Esophagus muscularis mucosa (tissue), 4 donors: ENCODE results near the gene ZBED4.

Experiments
- CTCF ChIP-seq, 3 experiments: fragments of 200-600 bp in 2 of 3; fragments of 450-650 bp in 1 of 3; sonication (generic) in 2 of 3; IDR thresholded peaks; one replicate each; pipeline ENCODE4 v1.5.1; 2017 to 2019; ENCODE audit warnings: antibody characterized with exemption in 3 of 3, mild to moderate bottlenecking in 2 of 3, moderate library complexity in 1 of 3
- EP300 ChIP-seq: sonication (generic); formaldehyde crosslinking; IDR thresholded peaks from one replicate; pipeline ENCODE4 v1.6.1; 2017; ENCODE audit warnings: antibody characterized with exemption
- POLR2A ChIP-seq: fragments of 450-650 bp; IDR thresholded peaks from one replicate; pipeline ENCODE4 v1.6.1; 2017; ENCODE audit warnings: antibody characterized with exemption, moderate library complexity, mild to moderate bottlenecking, low read depth
- POLR2AphosphoS5 ChIP-seq, 2 donors: sonication (generic); formaldehyde crosslinking; IDR thresholded peaks; one replicate each; pipeline ENCODE4 v1.6.1; 2017; ENCODE audit warnings: antibody characterized with exemption in 2 of 2

- peak in 1 of 3 experiments; percentile 31 for TF ChIP-seq CTCF (IDR thresholded peaks at IDR 0.05)
- no peak for TF ChIP-seq POLR2A
- TF ChIP-seq EP300: no peak
- TF ChIP-seq POLR2AphosphoS5 (IDR thresholded peaks at IDR 0.05): no peak
These were observed 32.7 kb upstream of the ZBED4 start for GRCh38 chr22:49820984-49821383.
